ENCODE results near the gene ACE. TPM values are rescaled to one million over a fixed set of nuclear protein-coding genes. Genes with fewer than 3 reads are reported as not detected.

ACE gene
- total RNA-seq, 1 experiment from 2014 or later, result 0.76 TPM

DNA sequence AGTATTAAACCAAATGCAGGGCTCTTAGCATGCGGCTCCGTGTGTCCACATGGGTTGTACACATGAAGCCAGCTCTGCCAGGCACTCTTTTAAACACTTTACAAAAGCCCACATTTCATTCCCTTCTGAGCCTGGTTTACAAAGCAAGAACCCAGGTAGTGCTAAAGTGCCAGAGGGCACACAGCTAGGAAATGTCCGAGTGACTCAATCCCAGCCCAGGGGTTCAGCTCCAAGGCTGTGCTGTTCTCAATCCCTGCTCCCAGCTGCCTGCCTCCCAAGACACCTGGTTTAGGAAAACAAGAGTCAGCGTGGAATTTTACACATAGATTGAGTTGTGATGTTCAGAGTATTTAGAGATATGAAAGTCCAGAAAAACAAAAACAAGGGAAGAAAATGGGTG is 60.1 kb downstream of the ACE start:
- Histone ChIP-seq H3K9me2 (ENCODE audit: insufficient read depth) (no peaks in the 10 kb centered on the region), H3K4me1 (replicated peaks; ENCODE audit: insufficient read depth) (no peaks in the 10 kb centered on the region), H3K9me3 (ENCODE audit: insufficient read depth, low read depth) (no peaks in the 10 kb centered on the region), H3K4me2 (no peak overlapping the region), H3K27ac (no peak overlapping the region), H3K36me3 (ENCODE audit: low read depth) (no peaks in the 10 kb centered on the region), H3F3A (ENCODE audit: insufficient read depth, low read depth) (no peaks in the 10 kb centered on the region), H2AFZ (no peak overlapping the region), H3K4me3 (no peak overlapping the region), H4K20me1 (ENCODE audit: insufficient read depth) (no peaks in the 10 kb centered on the region), H3K27me3 (ENCODE audit: insufficient read depth, low read depth) (no peaks in the 10 kb centered on the region), H3K79me2 (ENCODE audit: low read depth) (no peaks in the 10 kb centered on the region)
- POLR2A ChIA-PET (ENCODE audit: unreplicated experiment), result no interaction called here
- BruUV-seq (replicated peaks), result no TSS peak
- intact Hi-C loops (cut with micrococcal nuclease; ENCODE audit: unreplicated experiment), result no loop called here
- DNase-seq, result peak in 1 of 2 experiments; percentile 49
- CTCF ChIA-PET, result interaction anchor here (0.7 kb wide), 1 partner anchor 32 kb away, joined by 9 read pairs; no protein-coding TSS in a partner anchor
- no peak for TF ChIP-seq EZH2 (IDR thresholded peaks at IDR 0.05; ENCODE audit: low read depth)
- TF ChIP-seq, protein P1, sequence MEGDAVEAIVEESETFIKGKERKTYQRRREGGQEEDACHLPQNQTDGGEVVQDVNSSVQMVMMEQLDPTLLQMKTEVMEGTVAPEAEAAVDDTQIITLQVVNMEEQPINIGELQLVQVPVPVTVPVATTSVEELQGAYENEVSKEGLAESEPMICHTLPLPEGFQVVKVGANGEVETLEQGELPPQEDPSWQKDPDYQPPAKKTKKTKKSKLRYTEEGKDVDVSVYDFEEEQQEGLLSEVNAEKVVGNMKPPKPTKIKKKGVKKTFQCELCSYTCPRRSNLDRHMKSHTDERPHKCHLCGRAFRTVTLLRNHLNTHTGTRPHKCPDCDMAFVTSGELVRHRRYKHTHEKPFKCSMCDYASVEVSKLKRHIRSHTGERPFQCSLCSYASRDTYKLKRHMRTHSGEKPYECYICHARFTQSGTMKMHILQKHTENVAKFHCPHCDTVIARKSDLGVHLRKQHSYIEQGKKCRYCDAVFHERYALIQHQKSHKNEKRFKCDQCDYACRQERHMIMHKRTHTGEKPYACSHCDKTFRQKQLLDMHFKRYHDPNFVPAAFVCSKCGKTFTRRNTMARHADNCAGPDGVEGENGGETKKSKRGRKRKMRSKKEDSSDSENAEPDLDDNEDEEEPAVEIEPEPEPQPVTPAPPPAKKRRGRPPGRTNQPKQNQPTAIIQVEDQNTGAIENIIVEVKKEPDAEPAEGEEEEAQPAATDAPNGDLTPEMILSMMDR (conservative IDR thresholded peaks at IDR 0.05), result no peak

DNA sequence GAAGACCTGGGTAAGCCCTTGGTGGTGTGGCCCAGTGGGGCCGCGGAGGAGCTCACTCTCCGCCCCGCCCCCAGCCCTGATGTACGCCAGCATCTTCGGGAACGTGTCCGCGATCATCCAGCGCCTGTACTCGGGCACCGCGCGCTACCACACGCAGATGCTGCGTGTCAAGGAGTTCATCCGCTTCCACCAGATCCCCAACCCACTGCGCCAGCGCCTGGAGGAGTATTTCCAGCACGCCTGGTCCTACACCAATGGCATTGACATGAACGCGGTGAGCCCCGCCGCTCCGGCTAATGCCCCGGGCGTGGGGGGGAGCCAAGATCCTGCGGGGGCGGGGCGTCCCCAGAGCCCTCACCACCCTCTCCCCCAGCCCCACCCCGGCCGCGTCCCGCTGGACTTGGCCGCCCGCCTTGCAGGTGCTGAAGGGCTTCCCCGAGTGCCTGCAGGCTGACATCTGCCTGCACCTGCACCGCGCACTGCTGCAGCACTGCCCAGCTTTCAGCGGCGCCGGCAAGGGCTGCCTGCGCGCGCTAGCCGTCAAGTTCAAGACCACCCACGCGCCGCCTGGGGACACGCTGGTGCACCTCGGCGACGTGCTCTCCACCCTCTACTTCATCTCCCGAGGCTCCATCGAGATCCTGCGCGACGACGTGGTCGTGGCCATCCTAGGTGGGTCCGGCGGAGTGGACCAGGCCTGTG is 61.3 kb downstream of the ACE start:
- BruUV-seq (replicated peaks), result no TSS peak
- intact Hi-C loops (cut with micrococcal nuclease; ENCODE audit: unreplicated experiment), result no loop called here

DNA sequence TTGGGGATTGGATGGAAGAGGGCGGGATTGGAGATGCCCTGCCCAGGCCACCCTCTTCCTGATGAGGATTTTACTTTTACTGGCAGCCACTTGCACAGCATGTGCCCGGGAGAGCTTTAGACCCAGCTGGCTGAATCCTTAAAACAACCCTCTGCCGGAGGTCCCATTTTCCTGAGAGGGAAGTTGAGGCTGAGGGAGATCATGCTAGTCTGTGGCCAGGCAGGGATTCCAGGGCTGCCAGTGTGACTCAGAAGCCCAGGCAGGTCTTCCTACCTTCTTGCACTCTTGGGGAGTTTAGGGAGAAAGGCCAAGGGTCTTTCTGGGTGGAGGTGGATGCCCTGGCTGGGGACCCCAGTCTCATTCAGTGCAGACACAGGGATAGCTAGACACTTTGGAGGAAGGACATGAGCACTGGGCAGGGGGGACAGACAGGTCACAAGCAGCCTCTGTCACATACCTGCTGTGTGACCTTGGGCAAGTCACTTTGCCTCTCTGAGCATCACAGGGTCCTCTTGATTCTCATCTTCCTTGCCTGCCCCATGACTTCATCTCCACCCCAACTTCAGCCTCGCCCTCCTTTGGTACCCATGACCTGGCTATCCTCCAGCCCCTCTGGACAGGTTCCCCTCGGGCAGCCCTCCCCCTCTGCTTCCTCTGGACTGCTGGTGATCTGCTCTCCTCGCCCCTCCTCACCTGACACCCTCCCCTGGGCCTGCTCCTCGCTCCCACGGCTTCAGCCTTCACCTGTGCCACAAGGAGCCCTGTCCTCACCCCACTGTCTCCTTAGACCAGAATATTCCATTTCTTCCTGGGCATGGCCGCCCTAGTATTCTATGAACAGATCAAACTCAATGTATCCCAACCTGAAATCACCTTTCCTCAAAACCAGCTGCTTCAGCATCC is 62.1 kb downstream of the ACE start:
- no peaks in the 10 kb centered on the region for H3K36me3 ChIP-seq (ENCODE audit: low read depth)
- TF ChIP-seq, protein P1 (conservative IDR thresholded peaks at IDR 0.05), result no peak
- TF ChIP-seq EZH2 (IDR thresholded peaks at IDR 0.05; ENCODE audit: low read depth), result no peak
- intact Hi-C loops (cut with micrococcal nuclease; ENCODE audit: unreplicated experiment), result no loop called here
- no peaks in the 10 kb centered on the region for H3K79me2 ChIP-seq (ENCODE audit: low read depth)
- H4K20me1 ChIP-seq (ENCODE audit: insufficient read depth), result no peaks in the 10 kb centered on the region
- ChIA-PET CTCF (no interaction called here), POLR2A (ENCODE audit: unreplicated experiment) (no interaction called here)
- no peak overlapping the region for H3K27ac ChIP-seq
- H3K9me3 ChIP-seq (ENCODE audit: insufficient read depth, low read depth), result no peaks in the 10 kb centered on the region
- H3K4me1 ChIP-seq (replicated peaks; ENCODE audit: insufficient read depth), result peaks cover 11% of the 10 kb centered on the region; the same call in 1 of the 2 replicates
- no peaks in the 10 kb centered on the region for H3F3A ChIP-seq (ENCODE audit: insufficient read depth, low read depth)
- H3K27me3 ChIP-seq (ENCODE audit: insufficient read depth, low read depth), result no peaks in the 10 kb centered on the region
- no peak overlapping the region for H3K4me2 ChIP-seq
- no peak overlapping the region for H3K4me3 ChIP-seq
- no TSS peak for BruUV-seq (replicated peaks)
- no peaks in the 10 kb centered on the region for H3K9me2 ChIP-seq (ENCODE audit: insufficient read depth)
- DNase-seq, result no peak
- H2AFZ ChIP-seq, result no peak overlapping the region

More for the DNA sequence above, 61.3 kb downstream of the ACE start:
- H3K9me3 ChIP-seq (ENCODE audit: insufficient read depth, low read depth), result no peaks in the 10 kb centered on the region
- H2AFZ ChIP-seq, result no peak overlapping the region
- DNase-seq, result no peak
- H3F3A ChIP-seq (ENCODE audit: insufficient read depth, low read depth), result no peaks in the 10 kb centered on the region
- peaks cover 8% of the 10 kb centered on the region; the same call in 1 of the 2 replicates for H3K4me1 ChIP-seq (replicated peaks; ENCODE audit: insufficient read depth)
- H3K4me2 ChIP-seq, result no peak overlapping the region
- no peak overlapping the region for H3K4me3 ChIP-seq
- ChIA-PET CTCF (no interaction called here), POLR2A (ENCODE audit: unreplicated experiment) (no interaction called here)
- no peaks in the 10 kb centered on the region for H4K20me1 ChIP-seq (ENCODE audit: insufficient read depth)
- no peak for TF ChIP-seq EZH2 (IDR thresholded peaks at IDR 0.05; ENCODE audit: low read depth)
- TF ChIP-seq, protein P1 (conservative IDR thresholded peaks at IDR 0.05), result no peak
- no peaks in the 10 kb centered on the region for H3K36me3 ChIP-seq (ENCODE audit: low read depth)
- H3K9me2 ChIP-seq (ENCODE audit: insufficient read depth), result no peaks in the 10 kb centered on the region
- H3K27ac ChIP-seq, result no peak overlapping the region
- H3K79me2 ChIP-seq (ENCODE audit: low read depth), result no peaks in the 10 kb centered on the region
- H3K27me3 ChIP-seq (ENCODE audit: insufficient read depth, low read depth), result no peaks in the 10 kb centered on the region
